ENCODE measurements around the gene GALNT10.

Gene GALNT10

GRCh38 chr5:154410786-154411185 is 220.3 kb downstream of the GALNT10 start:
- no peak for DNase-seq (ENCODE audit: low spot score)
- H3K27ac ChIP-seq = no peak overlapping the region
- TF ChIP-seq CTCF (conservative IDR thresholded peaks at IDR 0.05; ENCODE audit: low read depth) = no peak
- ChIA-PET POLR2A (ENCODE audit: low non-redundant PET) (no interaction called here), CTCF (interaction anchor here (0.6 kb wide), 1 partner anchor 221 kb away, joined by 4 read pairs; no protein-coding TSS in a partner anchor)

DNA sequence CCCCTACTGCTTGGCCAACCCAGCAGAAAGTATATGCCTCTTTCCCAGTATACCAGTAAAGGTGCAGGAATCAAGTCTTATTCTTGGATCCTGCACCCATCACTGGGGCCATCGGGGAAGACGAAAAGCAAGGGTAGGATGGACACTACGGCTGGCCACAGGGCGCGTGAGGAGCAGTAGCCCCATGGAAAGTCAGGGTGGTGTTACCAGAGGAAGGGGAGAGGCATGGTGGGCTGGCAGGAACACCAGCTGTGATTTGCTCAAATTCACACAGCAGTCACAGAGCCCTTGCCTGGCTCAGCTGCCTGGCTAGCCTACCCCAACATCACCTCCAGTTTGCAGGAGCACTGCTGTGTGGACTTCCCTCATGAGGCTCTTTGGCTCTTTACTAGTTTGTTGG is 220.8 kb downstream of the GALNT10 start:
- TF ChIP-seq CTCF (conservative IDR thresholded peaks at IDR 0.05; ENCODE audit: low read depth) = no peak
- no peak for DNase-seq (ENCODE audit: low spot score)
- CTCF ChIA-PET = no interaction called here
- no peak overlapping the region for H3K27ac ChIP-seq
- POLR2A ChIA-PET (ENCODE audit: low non-redundant PET) = no interaction called here

GRCh38 chr5:154412316-154412715 is 221.8 kb downstream of the GALNT10 start:
- TF ChIP-seq CTCF (conservative IDR thresholded peaks at IDR 0.05; ENCODE audit: low read depth) = no peak
- no peak for DNase-seq (ENCODE audit: low spot score)
- no peak overlapping the region for H3K27ac ChIP-seq
- ChIA-PET CTCF (no interaction called here), POLR2A (ENCODE audit: low non-redundant PET) (no interaction called here)

DNA sequence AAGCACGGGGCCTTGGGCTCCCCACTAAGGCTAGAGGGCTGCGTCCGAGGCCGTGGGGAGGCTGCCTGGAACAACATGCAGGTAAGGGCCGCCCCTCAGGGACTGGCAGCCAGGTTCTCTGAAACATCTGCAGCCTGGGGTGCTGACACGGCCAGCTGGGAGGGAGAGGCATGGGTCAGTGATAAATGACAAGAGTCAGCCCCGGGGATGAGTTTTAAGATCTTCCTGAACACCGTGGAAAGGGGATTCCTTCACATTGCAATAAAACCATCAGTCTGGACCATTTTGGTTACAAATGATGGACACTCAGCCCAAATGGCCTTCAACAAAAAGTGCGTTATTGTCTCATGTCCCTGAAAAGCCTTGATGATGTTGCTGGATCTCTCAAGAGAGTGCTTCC is 222.4 kb downstream of the GALNT10 start:
- H3K27ac ChIP-seq = no peak overlapping the region
- no peak for TF ChIP-seq CTCF (conservative IDR thresholded peaks at IDR 0.05; ENCODE audit: low read depth)
- DNase-seq (ENCODE audit: low spot score) = no peak
- CTCF ChIA-PET = no interaction called here
- POLR2A ChIA-PET (ENCODE audit: low non-redundant PET) = no interaction called here

DNA sequence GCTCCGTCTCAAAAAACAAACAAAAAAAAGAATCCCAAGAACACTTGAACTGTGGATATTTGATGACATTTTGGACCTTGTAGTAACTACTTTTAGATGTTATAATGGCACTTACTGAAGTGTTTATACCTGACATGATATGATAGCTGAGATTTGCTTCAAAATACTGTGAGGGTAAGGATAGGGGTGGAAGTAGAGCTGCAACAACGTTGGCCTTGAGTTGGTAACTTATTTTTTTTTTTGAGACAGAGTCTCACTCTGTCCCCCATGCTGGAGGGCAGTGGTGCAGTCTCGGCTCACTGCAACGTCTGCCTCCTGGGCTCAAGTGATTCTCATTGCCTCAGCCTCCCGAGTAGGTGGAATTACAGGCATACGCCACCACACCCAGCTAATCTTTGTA is 224.6 kb downstream of the GALNT10 start:
- DNase-seq (ENCODE audit: low spot score) = no peak
- H3K27ac ChIP-seq = no peak overlapping the region
- CTCF ChIA-PET = interaction anchor here (0.6 to 0.7 kb wide), 3 partner anchors 10 to 368 kb away, joined by 4 to 6 read pairs (median 5); no protein-coding TSS in a partner anchor
- POLR2A ChIA-PET (ENCODE audit: low non-redundant PET) = no interaction called here
- TF ChIP-seq CTCF (conservative IDR thresholded peaks at IDR 0.05; ENCODE audit: low read depth) = no peak

DNA sequence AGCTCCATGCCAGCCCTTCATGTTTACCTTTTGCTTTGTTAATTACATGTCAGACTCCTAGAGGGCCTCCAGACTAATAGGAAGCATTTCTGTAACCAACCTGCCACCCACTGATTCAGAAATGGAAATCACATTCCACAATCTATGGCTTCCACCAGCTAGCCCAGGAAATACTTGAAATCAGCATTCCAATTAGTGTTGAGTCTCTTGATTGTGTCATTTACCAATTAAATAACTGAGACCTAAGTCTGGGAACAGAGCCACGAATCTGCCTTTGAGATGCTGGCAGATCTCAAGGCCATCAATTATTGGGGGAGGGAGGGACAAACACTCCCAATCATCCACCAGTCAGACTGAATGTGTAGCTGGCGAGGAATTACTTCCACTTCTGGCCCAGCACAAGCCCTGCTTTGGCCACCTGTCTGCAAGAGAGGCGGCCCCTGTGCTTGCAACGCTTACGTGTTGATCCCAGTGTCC is 227.8 kb downstream of the GALNT10 start:
- ChIA-PET CTCF (no interaction called here), POLR2A (ENCODE audit: low non-redundant PET) (no interaction called here)
- TF ChIP-seq CTCF (conservative IDR thresholded peaks at IDR 0.05; ENCODE audit: low read depth) = no peak
- no peak overlapping the region for H3K27ac ChIP-seq
- DNase-seq (ENCODE audit: low spot score) = no peak

DNA sequence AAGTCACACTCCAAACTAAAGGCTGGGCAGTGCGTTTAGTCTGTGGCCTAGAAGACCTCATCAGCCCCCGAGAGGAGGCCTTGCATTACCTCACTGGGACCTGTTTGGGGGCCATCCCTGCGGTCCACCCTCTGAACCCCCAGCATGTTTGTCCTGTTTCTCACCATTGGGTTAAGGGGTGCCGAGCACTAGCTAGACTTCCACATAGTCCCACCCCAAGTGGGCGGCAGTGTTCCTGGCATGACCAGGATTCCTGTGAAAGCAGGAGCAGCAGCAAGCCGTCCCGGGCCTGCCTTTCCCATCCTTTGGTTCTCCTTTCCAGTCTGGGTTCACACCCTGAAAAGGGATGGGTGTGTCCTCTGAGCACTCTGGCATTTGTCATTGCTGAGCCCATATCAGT is 228.7 kb downstream of the GALNT10 start:
- ChIA-PET POLR2A (ENCODE audit: low non-redundant PET) (no interaction called here), CTCF (no interaction called here)
- DNase-seq (ENCODE audit: low spot score) = no peak
- TF ChIP-seq CTCF (conservative IDR thresholded peaks at IDR 0.05; ENCODE audit: low read depth) = no peak
- no peak overlapping the region for H3K27ac ChIP-seq

All from RWPE1 (cell line).